Lung (tissue), 12 donors: ENCODE data around the gene LYZL4. TPM values are rescaled to one million over a fixed set of nuclear protein-coding genes. Genes with fewer than 3 reads are reported as not detected.

Source experiments
- ATAC-seq: fragments of 200-7000 bp; cut with Tn5 transposase; one replicate; pipeline ENCODE4 v1.9.1; 2020; ENCODE audit warnings: moderate number of reproducible peaks; ENCODE audit not compliant: insufficient read depth, low FRiP score
- DNase-seq, 3 donors: peaks; one replicate each; pipeline ENCODE4 v3.0.0-alpha.2; 2013 to 2017
- H3K27ac ChIP-seq, 2 donors: one replicate each; pipeline ENCODE4 v1.5.1; 2013; ENCODE audit warnings: mild to moderate bottlenecking in 2 of 2, moderate library complexity in 2 of 2, control low read depth in 1 of 2, inconsistent platforms in 1 of 2, low read depth in 1 of 2, low read length in 1 of 2
- H3K27me3 ChIP-seq, 3 donors: one replicate each; pipeline ENCODE4 v1.5.1; 2013; ENCODE audit warnings: low read length in 2 of 3; ENCODE audit not compliant: control insufficient read depth in 3 of 3, insufficient read depth in 3 of 3
- H3K36me3 ChIP-seq, 4 donors: one replicate each; pipeline ENCODE4 v1.5.1; 2013; ENCODE audit warnings: low read length in 4 of 4, mild to moderate bottlenecking in 1 of 4, moderate library complexity in 1 of 4; ENCODE audit not compliant: control insufficient read depth in 4 of 4, insufficient read depth in 4 of 4
- H3K4me1 ChIP-seq, 5 donors: one replicate each; pipeline ENCODE4 v1.5.1; 2013; ENCODE audit warnings: low read length in 5 of 5, mild to moderate bottlenecking in 2 of 5, moderate library complexity in 1 of 5; ENCODE audit not compliant: control insufficient read depth in 5 of 5, insufficient read depth in 5 of 5
- H3K4me3 ChIP-seq: one replicate; pipeline ENCODE4 v1.5.1; 2013; ENCODE audit warnings: mild to moderate bottlenecking, control low read depth, moderate library complexity
- H3K9ac ChIP-seq, 2 donors: one replicate each; pipeline ENCODE4 v1.5.1; 2013; ENCODE audit warnings: low read length in 2 of 2, control low read depth in 1 of 2; ENCODE audit not compliant: insufficient read depth in 1 of 2
- H3K9me3 ChIP-seq, 4 donors: one replicate each; pipeline ENCODE4 v1.5.1; 2013; ENCODE audit warnings: low read length in 3 of 4, mild to moderate bottlenecking in 1 of 4, moderate library complexity in 1 of 4; ENCODE audit not compliant: control insufficient read depth in 4 of 4, insufficient read depth in 3 of 4
- WGBS, 2 donors: extraction: QIAGEN DNeasy Blood & Tissue Kit; methylation state at CpG; one replicate each; pipeline ENCODE4 v1.1.7; 2013; 5-methylcytosine and 5-hydroxymethylcytosine counted together
- polyA plus RNA-seq, 2 donors: library from polyadenylated mRNA; stranded (reverse); fragments of 200-250 nt; gene quantifications; one replicate each; pipeline ENCODE4 v1.2.1, GENCODE V29; 2013
- total RNA-seq, 2 donors: library from RNA; depleted of rRNA in 1 of 2; stranded (reverse); fragments of >200 nt in 1 of 2; gene quantifications; one replicate each; pipeline ENCODE4 v1.2.1, GENCODE V29; 2014 to 2021
- TF ChIP-seq, protein P1 (sequence below): IDR thresholded peaks from 2 replicates; pipeline ENCODE4 v1.5.1; 2012; ENCODE audit warnings: mild to moderate bottlenecking; ENCODE audit errors: control extremely low read depth, extremely low read depth
- donor health status: control.
- donor health status: control.
- donor health status: Bipolar disorder and iron deficiency.
- donor health status: healthy.
- donor health status: DM: yes; HTN: yes; CAD: no.

Gene LYZL4
- total and polyA plus RNA-seq, 4 donors, result 0.14 TPM; not detected in 3

DNA sequence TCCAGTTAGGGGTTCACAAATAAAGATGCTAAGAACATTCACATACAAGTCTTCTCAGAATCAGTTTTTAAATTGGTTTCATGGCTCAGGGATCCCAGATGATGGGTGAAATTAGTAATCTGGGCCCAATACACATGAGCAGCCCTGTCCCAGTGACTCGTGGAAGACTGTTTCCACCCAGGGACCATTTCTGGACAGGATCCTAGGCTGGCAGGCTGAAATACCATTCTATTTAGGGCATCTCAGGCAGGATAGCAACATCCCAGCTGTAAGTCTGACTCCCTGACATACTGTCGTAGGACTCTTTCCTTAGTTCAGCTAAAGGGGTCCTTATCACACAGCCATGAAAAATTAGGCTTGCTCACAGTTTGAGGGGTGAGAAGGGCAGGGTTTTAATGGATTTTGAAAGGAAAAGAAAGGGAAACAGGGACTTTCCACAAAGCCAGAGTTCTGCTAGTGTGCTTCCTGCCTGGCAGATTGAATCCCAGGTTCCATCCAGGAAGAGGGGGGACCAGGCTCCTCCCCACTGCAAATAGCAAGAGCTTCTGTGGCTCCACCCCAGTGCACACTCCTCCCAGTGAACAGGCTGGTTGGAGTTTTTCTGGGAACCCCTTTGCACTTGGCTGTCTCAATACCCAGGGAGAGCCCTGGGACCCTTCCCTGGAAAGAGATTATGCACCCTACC, 41.3 kb upstream of the LYZL4 start:
- Histone ChIP-seq H3K4me3 (no peak overlapping the region), H3K4me1 (peaks cover 0 to 3% (median 0%) of the 10 kb centered on the region in 5 donors), H3K9ac (no peak overlapping the region), H3K27ac (peak overlapping the region; percentile 13 to 72), H3K9me3 (peaks cover 0 to 2% (median 0%) of the 10 kb centered on the region in 4 donors), H3K36me3 (no peaks in the 10 kb centered on the region), H3K27me3 (no peaks in the 10 kb centered on the region)
- WGBS, 2 donors, result 56 to 67% methylated on average over 2 of the region's 2 CpGs
- TF ChIP-seq, protein P1, sequence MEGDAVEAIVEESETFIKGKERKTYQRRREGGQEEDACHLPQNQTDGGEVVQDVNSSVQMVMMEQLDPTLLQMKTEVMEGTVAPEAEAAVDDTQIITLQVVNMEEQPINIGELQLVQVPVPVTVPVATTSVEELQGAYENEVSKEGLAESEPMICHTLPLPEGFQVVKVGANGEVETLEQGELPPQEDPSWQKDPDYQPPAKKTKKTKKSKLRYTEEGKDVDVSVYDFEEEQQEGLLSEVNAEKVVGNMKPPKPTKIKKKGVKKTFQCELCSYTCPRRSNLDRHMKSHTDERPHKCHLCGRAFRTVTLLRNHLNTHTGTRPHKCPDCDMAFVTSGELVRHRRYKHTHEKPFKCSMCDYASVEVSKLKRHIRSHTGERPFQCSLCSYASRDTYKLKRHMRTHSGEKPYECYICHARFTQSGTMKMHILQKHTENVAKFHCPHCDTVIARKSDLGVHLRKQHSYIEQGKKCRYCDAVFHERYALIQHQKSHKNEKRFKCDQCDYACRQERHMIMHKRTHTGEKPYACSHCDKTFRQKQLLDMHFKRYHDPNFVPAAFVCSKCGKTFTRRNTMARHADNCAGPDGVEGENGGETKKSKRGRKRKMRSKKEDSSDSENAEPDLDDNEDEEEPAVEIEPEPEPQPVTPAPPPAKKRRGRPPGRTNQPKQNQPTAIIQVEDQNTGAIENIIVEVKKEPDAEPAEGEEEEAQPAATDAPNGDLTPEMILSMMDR, result no peak
- ATAC-seq (no peak), DNase-seq (peak in 2 of 3 donors; percentile 21 to 22)

DNA sequence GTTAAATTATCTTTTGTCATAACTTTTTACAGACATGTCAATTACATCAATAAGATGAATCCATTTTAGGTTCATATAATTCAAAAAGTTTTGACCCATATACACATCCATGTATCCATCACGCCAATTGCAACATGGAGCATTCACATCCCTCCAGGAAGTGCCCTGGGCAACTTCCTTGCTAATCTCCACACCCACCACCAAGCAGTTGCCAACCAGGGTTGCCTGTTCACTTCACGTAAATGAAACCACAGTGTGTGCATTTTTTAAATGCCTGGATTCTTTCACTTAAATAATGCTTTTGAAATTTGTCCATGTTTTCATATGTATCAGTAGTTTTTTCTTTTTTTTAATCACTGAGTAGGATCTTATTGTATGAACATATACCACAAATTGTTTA, 40.7 kb upstream of the LYZL4 start:
- ATAC-seq (no peak), DNase-seq (no peak)
- Histone ChIP-seq H3K9ac (no peak overlapping the region), H3K9me3 (peaks cover 0 to 2% (median 0%) of the 10 kb centered on the region in 4 donors), H3K4me1 (peaks cover 0 to 3% (median 0%) of the 10 kb centered on the region in 5 donors), H3K36me3 (no peaks in the 10 kb centered on the region), H3K27ac (no peak overlapping the region), H3K4me3 (no peak overlapping the region), H3K27me3 (no peaks in the 10 kb centered on the region)
- TF ChIP-seq, protein P1, result no peak
- 43 to 59% methylated on average over 2 of the region's 2 CpGs for WGBS, 2 donors

DNA sequence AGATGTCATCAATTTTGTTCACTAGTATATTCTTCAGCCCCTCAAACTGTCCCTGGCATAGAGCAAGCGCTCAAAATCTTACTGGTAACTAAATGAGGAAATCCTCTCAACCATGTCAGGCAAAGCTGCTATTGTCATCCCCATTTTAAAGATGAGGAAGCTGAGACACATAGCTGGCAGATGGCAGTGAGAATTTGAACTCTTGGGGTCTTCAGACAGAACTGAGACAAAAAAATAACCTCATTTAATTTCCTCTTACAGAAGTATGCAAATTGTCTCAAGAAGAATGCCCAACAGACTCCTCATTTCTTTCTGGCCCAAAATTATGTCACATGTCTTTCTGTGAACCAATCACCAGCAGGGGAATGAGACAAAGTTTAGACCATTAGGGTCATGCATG, 40.2 kb upstream of the LYZL4 start:
- TF ChIP-seq, protein P1, result no peak
- DNase-seq, result no peak
- H3K27ac ChIP-seq, result no peak overlapping the region
- H3K36me3 ChIP-seq, result no peaks in the 10 kb centered on the region
- H3K27me3 ChIP-seq, result no peaks in the 10 kb centered on the region
- H3K4me3 ChIP-seq, result no peak overlapping the region
- peaks cover 0 to 3% (median 0%) of the 10 kb centered on the region in 5 donors for H3K4me1 ChIP-seq
- 97 to 100% methylated on average over 1 of the region's 1 CpG for WGBS, 2 donors
- ATAC-seq, result no peak
- H3K9me3 ChIP-seq, result peaks cover 0 to 2% (median 0%) of the 10 kb centered on the region in 4 donors
- no peak overlapping the region for H3K9ac ChIP-seq
